Lung (tissue), 12 donors: ENCODE data around the gene CENPVL1. TPM values are rescaled to one million over a fixed set of nuclear protein-coding genes. Genes with fewer than 3 reads are reported as not detected.

Experiments used
- ATAC-seq: fragments of 200-7000 bp; cut with Tn5 transposase; one replicate; pipeline ENCODE4 v1.9.1; 2020; ENCODE audit warnings: moderate number of reproducible peaks; ENCODE audit not compliant: insufficient read depth, low FRiP score
- DNase-seq, 3 donors: peaks; one replicate each; pipeline ENCODE4 v3.0.0-alpha.2; 2013 to 2017
- H3K27ac ChIP-seq, 2 donors: one replicate each; pipeline ENCODE4 v1.5.1; 2013; ENCODE audit warnings: mild to moderate bottlenecking in 2 of 2, moderate library complexity in 2 of 2, control low read depth in 1 of 2, inconsistent platforms in 1 of 2, low read depth in 1 of 2, low read length in 1 of 2
- H3K27me3 ChIP-seq, 3 donors: one replicate each; pipeline ENCODE4 v1.5.1; 2013; ENCODE audit warnings: low read length in 2 of 3; ENCODE audit not compliant: control insufficient read depth in 3 of 3, insufficient read depth in 3 of 3
- H3K36me3 ChIP-seq, 4 donors: one replicate each; pipeline ENCODE4 v1.5.1; 2013; ENCODE audit warnings: low read length in 4 of 4, mild to moderate bottlenecking in 1 of 4, moderate library complexity in 1 of 4; ENCODE audit not compliant: control insufficient read depth in 4 of 4, insufficient read depth in 4 of 4
- H3K4me1 ChIP-seq, 5 donors: one replicate each; pipeline ENCODE4 v1.5.1; 2013; ENCODE audit warnings: low read length in 5 of 5, mild to moderate bottlenecking in 2 of 5, moderate library complexity in 1 of 5; ENCODE audit not compliant: control insufficient read depth in 5 of 5, insufficient read depth in 5 of 5
- H3K4me3 ChIP-seq: one replicate; pipeline ENCODE4 v1.5.1; 2013; ENCODE audit warnings: mild to moderate bottlenecking, control low read depth, moderate library complexity
- H3K9ac ChIP-seq, 2 donors: one replicate each; pipeline ENCODE4 v1.5.1; 2013; ENCODE audit warnings: low read length in 2 of 2, control low read depth in 1 of 2; ENCODE audit not compliant: insufficient read depth in 1 of 2
- H3K9me3 ChIP-seq, 4 donors: one replicate each; pipeline ENCODE4 v1.5.1; 2013; ENCODE audit warnings: low read length in 3 of 4, mild to moderate bottlenecking in 1 of 4, moderate library complexity in 1 of 4; ENCODE audit not compliant: control insufficient read depth in 4 of 4, insufficient read depth in 3 of 4
- WGBS, 2 donors: extraction: QIAGEN DNeasy Blood & Tissue Kit; methylation state at CpG; one replicate each; pipeline ENCODE4 v1.1.7; 2013; 5-methylcytosine and 5-hydroxymethylcytosine counted together
- polyA plus RNA-seq, 2 donors: library from polyadenylated mRNA; stranded (reverse); fragments of 200-250 nt; gene quantifications; one replicate each; pipeline ENCODE4 v1.2.1, GENCODE V29; 2013
- total RNA-seq, 2 donors: library from RNA; depleted of rRNA in 1 of 2; stranded (reverse); fragments of >200 nt in 1 of 2; gene quantifications; one replicate each; pipeline ENCODE4 v1.2.1, GENCODE V29; 2014 to 2021
- TF ChIP-seq, protein P1 (sequence below): IDR thresholded peaks from 2 replicates; pipeline ENCODE4 v1.5.1; 2012; ENCODE audit warnings: mild to moderate bottlenecking; ENCODE audit errors: control extremely low read depth, extremely low read depth
- donor health status: control.
- donor health status: control.
- donor health status: Bipolar disorder and iron deficiency.
- donor health status: healthy.
- donor health status: DM: yes; HTN: yes; CAD: no.

Gene CENPVL1
- total and polyA plus RNA-seq, 4 donors = not detected

DNA sequence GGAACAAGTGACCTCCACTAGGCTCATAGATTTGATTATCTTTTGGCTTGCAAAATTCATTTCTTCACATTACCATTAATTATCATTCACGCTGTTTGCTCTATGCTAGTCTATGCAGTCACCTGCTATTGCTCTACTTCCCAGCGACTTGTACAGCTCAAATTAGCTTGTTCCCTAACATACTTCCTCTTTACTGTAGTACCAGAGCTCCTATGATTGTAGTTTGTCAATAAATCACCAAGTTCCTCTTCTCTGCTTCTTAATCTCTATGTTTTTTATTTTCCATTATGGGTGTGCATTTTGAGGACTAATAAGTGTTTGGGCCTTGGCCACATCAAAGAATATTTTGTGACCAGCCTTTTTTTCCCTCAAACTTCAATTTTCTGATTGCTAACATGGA, 26.8 kb downstream of the CENPVL1 start:
- DNase-seq (no peak), ATAC-seq (no peak)
- Histone ChIP-seq H3K4me1 (no peaks in the 10 kb centered on the region), H3K27me3 (peaks cover 5 to 39% (median 32%) of the 10 kb centered on the region in 3 donors), H3K27ac (no peak overlapping the region), H3K36me3 (no peaks in the 10 kb centered on the region), H3K4me3 (no peak overlapping the region), H3K9me3 (no peaks in the 10 kb centered on the region), H3K9ac (no peak overlapping the region)
- TF ChIP-seq, protein P1, sequence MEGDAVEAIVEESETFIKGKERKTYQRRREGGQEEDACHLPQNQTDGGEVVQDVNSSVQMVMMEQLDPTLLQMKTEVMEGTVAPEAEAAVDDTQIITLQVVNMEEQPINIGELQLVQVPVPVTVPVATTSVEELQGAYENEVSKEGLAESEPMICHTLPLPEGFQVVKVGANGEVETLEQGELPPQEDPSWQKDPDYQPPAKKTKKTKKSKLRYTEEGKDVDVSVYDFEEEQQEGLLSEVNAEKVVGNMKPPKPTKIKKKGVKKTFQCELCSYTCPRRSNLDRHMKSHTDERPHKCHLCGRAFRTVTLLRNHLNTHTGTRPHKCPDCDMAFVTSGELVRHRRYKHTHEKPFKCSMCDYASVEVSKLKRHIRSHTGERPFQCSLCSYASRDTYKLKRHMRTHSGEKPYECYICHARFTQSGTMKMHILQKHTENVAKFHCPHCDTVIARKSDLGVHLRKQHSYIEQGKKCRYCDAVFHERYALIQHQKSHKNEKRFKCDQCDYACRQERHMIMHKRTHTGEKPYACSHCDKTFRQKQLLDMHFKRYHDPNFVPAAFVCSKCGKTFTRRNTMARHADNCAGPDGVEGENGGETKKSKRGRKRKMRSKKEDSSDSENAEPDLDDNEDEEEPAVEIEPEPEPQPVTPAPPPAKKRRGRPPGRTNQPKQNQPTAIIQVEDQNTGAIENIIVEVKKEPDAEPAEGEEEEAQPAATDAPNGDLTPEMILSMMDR = no peak
- 34 to 49% methylated on average over 2 of the region's 2 CpGs for WGBS, 2 donors

DNA sequence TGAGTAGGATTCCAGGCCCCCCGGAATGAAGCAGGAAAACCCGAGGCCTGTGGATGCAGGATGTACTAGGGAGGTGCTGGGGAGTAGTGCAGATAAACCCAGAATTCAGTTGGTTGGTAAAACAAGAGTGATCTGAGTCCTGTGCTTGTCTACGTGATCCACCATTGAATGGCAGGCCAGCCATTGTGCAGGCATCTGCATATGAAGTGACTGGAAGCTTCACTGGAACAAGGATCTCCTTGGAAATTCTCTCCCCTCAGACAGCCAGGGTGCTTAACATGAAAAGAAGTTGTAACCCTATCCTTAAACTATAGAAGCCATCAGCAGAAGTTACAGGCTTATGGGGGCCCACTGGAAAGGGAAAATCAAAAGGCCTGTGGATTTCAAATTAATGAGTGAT, 32.3 kb downstream of the CENPVL1 start:
- TF ChIP-seq, protein P1 = no peak
- WGBS, 2 donors = 52 to 93% methylated on average over 3 of the region's 3 CpGs
- Histone ChIP-seq H3K4me3 (no peak overlapping the region), H3K36me3 (peaks cover 0 to 4% (median 0%) of the 10 kb centered on the region in 4 donors), H3K27me3 (peaks cover 0 to 27% (median 18%) of the 10 kb centered on the region in 3 donors), H3K9ac (no peak overlapping the region), H3K4me1 (peaks cover 0 to 3% (median 0%) of the 10 kb centered on the region in 5 donors), H3K9me3 (peaks cover 0 to 6% (median 2%) of the 10 kb centered on the region in 4 donors), H3K27ac (no peak overlapping the region)
- DNase-seq (peak in 1 of 3 donors; percentile 1), ATAC-seq (no peak)

DNA sequence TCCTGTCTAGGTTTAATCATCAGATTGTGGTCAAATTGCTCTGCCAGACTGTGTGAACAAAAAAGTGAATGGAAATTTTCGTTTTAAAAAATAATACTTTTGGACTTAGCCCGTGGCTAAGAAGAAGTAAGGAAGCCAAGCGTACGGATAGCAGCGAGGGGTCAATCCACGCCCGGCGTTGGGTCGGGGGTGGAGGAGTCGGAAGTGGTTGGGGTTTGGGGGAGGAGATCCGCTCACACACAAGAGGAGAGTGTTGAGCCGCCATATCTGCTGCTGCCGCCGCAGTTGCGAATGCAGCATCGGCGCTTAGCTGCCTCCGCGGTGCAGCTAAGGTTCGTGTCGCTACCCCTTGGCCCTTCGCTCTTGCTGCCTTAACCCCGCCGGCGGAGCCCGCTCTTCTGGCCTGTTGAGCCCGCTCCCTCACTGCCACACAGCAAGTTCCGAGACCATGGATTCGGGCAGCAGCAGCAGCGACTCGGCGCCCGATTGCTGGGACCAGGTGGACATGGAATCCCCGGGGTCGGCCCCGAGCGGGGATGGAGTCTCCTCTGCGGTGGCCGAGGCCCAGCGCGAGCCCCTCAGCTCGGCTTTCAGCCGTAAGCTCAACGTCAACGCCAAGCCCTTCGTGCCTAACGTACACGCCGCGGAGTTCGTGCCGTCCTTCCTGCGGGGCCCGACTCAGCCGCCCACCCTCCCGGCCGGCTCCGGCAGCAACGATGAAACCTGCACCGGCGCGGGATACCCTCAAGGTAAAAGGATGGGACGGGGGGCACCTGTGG, 33.1 kb downstream of the CENPVL1 start, which contains the start of gene GSPT2:
GSPT2 (plus strand) TSS at position 264 of the 779 bp plus-strand sequence; CDS start at position 449, 185 bp downstream.
- peak within 1 kb of the TSS in 1 of 2 donors; percentile 63 for H3K9ac ChIP-seq
- WGBS, 2 donors = 1 to 27% methylated on average over 47 to 63 of the region's 63 CpGs
- H3K27ac ChIP-seq = peak within 1 kb of the TSS; percentile 59 to 77
- ATAC-seq (peak; percentile 93), DNase-seq (peak; percentile 80 to 90 (median 84))
- H3K4me1 ChIP-seq = peaks cover 0 to 3% (median 0%) of the 10 kb centered on the region in 5 donors
- H3K27me3 ChIP-seq = peaks cover 0 to 27% (median 16%) of the 10 kb centered on the region in 3 donors
- peaks cover 0 to 6% (median 2%) of the 10 kb centered on the region in 4 donors for H3K9me3 ChIP-seq
- peak within 1 kb of the TSS; percentile 76 for H3K4me3 ChIP-seq
- H3K36me3 ChIP-seq = peaks cover 0 to 4% (median 0%) of the 10 kb centered on the region in 4 donors
- TF ChIP-seq, protein P1 = no peak
